K562 (cell line): Measurements from ENCODE around the gene BNC1.

ENCODE experiments used
- CBX8 ChIP-seq: fragments of 200-600 bp; sonication (generic); IDR thresholded peaks from 2 replicates; pipeline ENCODE4 v1.6.1; 2012; ENCODE audit warnings: borderline replicate concordance, mixed run types, low read depth, mild to moderate bottlenecking, moderate library complexity, mixed read lengths, low read length, control low read depth, inconsistent platforms; ENCODE audit not compliant: poor library complexity, severe bottlenecking; ENCODE audit errors: extremely low read depth
- CEBPG ChIP-seq, 3 experiments: fragments of 200-800 bp in 1 of 3; sonication (Bioruptor generic) in 1 of 3; sonication (generic) in 1 of 3; formaldehyde crosslinking in 1 of 3; IDR thresholded peaks in 2 of 3; conservative IDR thresholded peaks in 1 of 3; 2 replicates each; pipeline versions ENCODE4 v1.6.1 to v1.8.0; 2016 to 2022; ENCODE audit warnings: missing compliant biosample characterization in 2 of 3, missing genetic modification characterization in 2 of 3, mild to moderate bottlenecking in 1 of 3, missing genetic modification reagents in 1 of 3
- HCFC1 ChIP-seq: IDR thresholded peaks from 2 replicates; pipeline ENCODE4 v1.6.1; 2012; ENCODE audit warnings: low read depth, low read length, improper control_type of control experiment
- PRPF4 ChIP-seq: fragments of 200-400 bp; formaldehyde crosslinking; IDR thresholded peaks from one replicate; pipeline ENCODE4 v1.6.1; 2017; ENCODE audit warnings: low read length, low read depth, mild to moderate bottlenecking; ENCODE audit not compliant: insufficient read depth, poor library complexity, severe bottlenecking
- RAD21 ChIP-seq, 2 experiments: fragments of 250-450 bp in 1 of 2; fragments of 450-650 bp in 1 of 2; sonication (Bioruptor Pico) in 1 of 2; formaldehyde crosslinking in 1 of 2; IDR thresholded peaks in 1 of 2; conservative IDR thresholded peaks in 1 of 2; 2 replicates each; pipeline versions ENCODE4 v1.4.0 to v1.8.0; 2020 to 2022; ENCODE audit warnings: mild to moderate bottlenecking in 2 of 2, moderate library complexity in 1 of 2
- SMC3 ChIP-seq: conservative IDR thresholded peaks from 2 replicates; pipeline ENCODE4 v1.6.1; 2011; ENCODE audit warnings: low read depth, low read length, improper control_type of control experiment; ENCODE audit not compliant: insufficient read depth
- TARDBP ChIP-seq: fragments of 450-650 bp; IDR thresholded peaks from 2 replicates; pipeline ENCODE4 v1.6.1; 2016
- XRCC5 ChIP-seq: fragments of 200-400 bp; formaldehyde crosslinking; IDR thresholded peaks from 2 replicates; pipeline ENCODE4 v1.6.1; 2017; ENCODE audit warnings: low read depth, mild to moderate bottlenecking, low read length
- ZNF431 ChIP-seq: sonication (generic); formaldehyde crosslinking; IDR thresholded peaks from 2 replicates; pipeline ENCODE4 v1.8.0; 2022; ENCODE audit warnings: mild to moderate bottlenecking, missing genetic modification reagents

- no peak for TF ChIP-seq XRCC5
- TF ChIP-seq PRPF4: no peak
- no peak for TF ChIP-seq TARDBP
- TF ChIP-seq CBX8: no peak
- no peak for TF ChIP-seq CEBPG (CRISPR knock-in tag; IDR thresholded peaks at IDR 0.05)
- no peak for TF ChIP-seq CEBPG (tag; conservative IDR thresholded peaks at IDR 0.05 in 1 of 2, IDR thresholded peaks at IDR 0.05 in 1 of 2)
- no peak for TF ChIP-seq HCFC1
- TF ChIP-seq SMC3: no peak
- no peak for TF ChIP-seq RAD21 (CRISPR knock-in tag; conservative IDR thresholded peaks at IDR 0.05 in 1 of 2, IDR thresholded peaks at IDR 0.05 in 1 of 2)
- no peak for TF ChIP-seq ZNF431 (CRISPR knock-in tag)
These were observed 19.1 kb upstream of the BNC1 start for GRCh38 chr15:83303535-83303934.
